Uterus (tissue), 4 donors: ENCODE results near the gene UNC45B. TPM values are rescaled to one million over a fixed set of nuclear protein-coding genes. Genes with fewer than 3 reads are reported as not detected.
"Not testable (repeated sequence)": the region's sequence is repeated elsewhere in the genome, so short reads cannot be mapped to it uniquely, and the experiment has no call there.

ENCODE experiments used
- DNase-seq, 2 donors: peaks; one replicate each; pipeline ENCODE4 v3.0.0-alpha.2; 2019 to 2020
- H3K27ac ChIP-seq, 2 donors: fragments of 200-600 bp; sonication (generic); 1 replicate in 1 of 2; 2 replicates in 1 of 2; pipeline ENCODE4 v1.5.1; 2016 to 2018
- H3K27me3 ChIP-seq, 2 donors: fragments of 200-600 bp; sonication (generic); one replicate each; pipeline ENCODE4 v1.5.1; 2018 to 2019; ENCODE audit warnings: control low read depth in 1 of 2
- H3K36me3 ChIP-seq, 2 donors: fragments of 200-600 bp; sonication (generic); one replicate each; pipeline ENCODE4 v1.5.1; 2019; ENCODE audit warnings: control low read depth in 1 of 2
- H3K4me1 ChIP-seq, 2 donors: fragments of 200-600 bp; sonication (generic); one replicate each; pipeline ENCODE4 v1.5.1; 2018 to 2019; ENCODE audit warnings: control low read depth in 1 of 2
- H3K4me3 ChIP-seq, 2 donors: fragments of 200-600 bp; sonication (generic); 1 replicate in 1 of 2; 2 replicates in 1 of 2; pipeline ENCODE4 v1.5.1; 2018 to 2019; ENCODE audit warnings: mild to moderate bottlenecking in 1 of 2
- H3K9me3 ChIP-seq, 2 donors: fragments of 200-600 bp; sonication (generic); one replicate each; pipeline ENCODE4 v1.5.1; 2019; ENCODE audit warnings: control low read depth in 1 of 2
- POLR2A ChIP-seq, 2 donors: fragments of 450-650 bp; IDR thresholded peaks; one replicate each; pipeline ENCODE4 v1.6.1; 2016; ENCODE audit warnings: antibody characterized with exemption in 2 of 2, mild to moderate bottlenecking in 1 of 2, moderate library complexity in 1 of 2
- intact Hi-C: fragments of 100-400 bp; cut with DNase I; formaldehyde crosslinking; loops from one replicate; pipeline ENCODE4 v1.15.1; 2023; ENCODE audit warnings: low total_unique reads
- total RNA-seq, 4 donors: library from RNA; depleted of rRNA in 3 of 4; stranded (reverse); fragments of >200 nt in 3 of 4; gene quantifications; one replicate each; pipeline versions ENCODE4 v1.1.0 to v1.2.4, GENCODE V29; 2014 to 2023
- TF ChIP-seq, protein P1 (sequence below), 4 experiments: fragments of 200-600 bp in 2 of 4; fragments of 450-650 bp in 2 of 4; sonication (generic) in 2 of 4; IDR thresholded peaks; one replicate each; pipeline ENCODE4 v1.5.1; 2016 to 2019; ENCODE audit warnings: antibody characterized with exemption in 4 of 4, mild to moderate bottlenecking in 2 of 4, moderate library complexity in 1 of 4
- donor health status: DM: yes; HTN: yes; CAD: no.

Gene UNC45B
- total RNA-seq, 4 donors from 2014 or later: 0.21 to 0.55 TPM; not detected in 2

DNA sequence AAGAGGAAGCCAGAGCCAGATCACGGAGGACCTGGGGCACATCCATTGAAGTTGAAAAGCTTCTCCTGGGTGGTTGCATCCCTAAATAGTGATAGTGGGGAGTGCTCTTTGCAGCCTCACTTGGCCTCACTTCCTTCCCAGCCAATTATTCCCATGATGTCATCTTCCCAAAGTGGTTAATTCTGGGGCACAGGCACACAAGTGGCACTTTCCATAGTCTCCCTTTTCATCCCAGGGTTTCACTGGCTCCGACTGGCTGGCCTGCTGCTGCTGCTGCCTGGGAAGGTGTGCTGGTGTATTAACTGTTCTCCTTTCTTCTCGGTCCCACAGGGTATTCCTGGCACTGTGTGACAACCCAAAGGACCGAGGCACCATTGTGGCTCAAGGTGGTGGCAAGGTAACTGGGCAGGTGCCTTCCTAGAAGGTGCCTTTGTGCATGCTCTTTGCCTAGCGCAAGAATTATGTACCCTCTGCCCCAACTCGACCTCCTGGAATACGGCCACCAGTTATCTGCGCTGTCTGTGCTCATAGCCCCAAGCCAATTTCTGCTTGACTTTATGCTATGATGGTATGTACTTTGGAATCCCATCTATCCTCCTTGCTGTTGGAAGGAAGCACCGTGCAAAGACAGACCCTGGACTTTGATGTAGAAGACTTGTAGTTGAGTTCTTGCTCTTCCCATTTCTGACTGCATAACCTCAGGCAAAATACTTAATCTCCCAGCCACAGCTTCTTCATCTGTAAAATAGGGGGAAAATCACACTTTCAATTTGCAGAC lies 28.2 kb downstream of the UNC45B start:
- intact Hi-C loops: no loop called here
- Histone ChIP-seq H3K27me3 (no peaks in the 10 kb centered on the region), H3K4me1 (no peaks in the 10 kb centered on the region), H3K9me3 (no peaks in the 10 kb centered on the region), H3K36me3 (no peaks in the 10 kb centered on the region), H3K4me3 (no peak overlapping the region), H3K27ac (no peak overlapping the region)
- TF ChIP-seq POLR2A (IDR thresholded peaks at IDR 0.05): no peak
- TF ChIP-seq, protein P1, sequence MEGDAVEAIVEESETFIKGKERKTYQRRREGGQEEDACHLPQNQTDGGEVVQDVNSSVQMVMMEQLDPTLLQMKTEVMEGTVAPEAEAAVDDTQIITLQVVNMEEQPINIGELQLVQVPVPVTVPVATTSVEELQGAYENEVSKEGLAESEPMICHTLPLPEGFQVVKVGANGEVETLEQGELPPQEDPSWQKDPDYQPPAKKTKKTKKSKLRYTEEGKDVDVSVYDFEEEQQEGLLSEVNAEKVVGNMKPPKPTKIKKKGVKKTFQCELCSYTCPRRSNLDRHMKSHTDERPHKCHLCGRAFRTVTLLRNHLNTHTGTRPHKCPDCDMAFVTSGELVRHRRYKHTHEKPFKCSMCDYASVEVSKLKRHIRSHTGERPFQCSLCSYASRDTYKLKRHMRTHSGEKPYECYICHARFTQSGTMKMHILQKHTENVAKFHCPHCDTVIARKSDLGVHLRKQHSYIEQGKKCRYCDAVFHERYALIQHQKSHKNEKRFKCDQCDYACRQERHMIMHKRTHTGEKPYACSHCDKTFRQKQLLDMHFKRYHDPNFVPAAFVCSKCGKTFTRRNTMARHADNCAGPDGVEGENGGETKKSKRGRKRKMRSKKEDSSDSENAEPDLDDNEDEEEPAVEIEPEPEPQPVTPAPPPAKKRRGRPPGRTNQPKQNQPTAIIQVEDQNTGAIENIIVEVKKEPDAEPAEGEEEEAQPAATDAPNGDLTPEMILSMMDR (IDR thresholded peaks at IDR 0.05): no peak
- no peak for DNase-seq

DNA sequence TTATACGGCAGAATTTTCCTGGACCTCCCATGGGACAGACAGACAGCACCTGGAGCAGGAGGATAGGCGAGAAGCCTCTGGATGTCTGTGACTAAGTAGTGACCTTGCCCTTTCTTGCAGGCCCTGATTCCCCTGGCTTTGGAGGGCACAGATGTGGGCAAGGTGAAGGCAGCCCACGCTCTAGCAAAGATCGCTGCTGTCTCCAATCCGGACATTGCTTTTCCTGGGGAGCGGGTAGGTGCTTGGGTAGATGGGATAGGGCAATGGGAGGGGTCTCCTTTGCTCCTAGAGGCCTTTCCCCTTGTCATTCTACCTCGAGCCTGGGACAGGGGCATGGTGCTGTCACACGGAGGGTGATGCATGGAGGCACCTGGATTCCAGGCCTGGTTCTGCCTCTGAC lies 29.3 kb downstream of the UNC45B start:
- intact Hi-C loops: no loop called here
- TF ChIP-seq POLR2A (IDR thresholded peaks at IDR 0.05): no peak
- TF ChIP-seq, protein P1 (IDR thresholded peaks at IDR 0.05): no peak
- Histone ChIP-seq H3K27ac (no peak overlapping the region), H3K27me3 (no peaks in the 10 kb centered on the region), H3K36me3 (no peaks in the 10 kb centered on the region), H3K4me1 (no peaks in the 10 kb centered on the region), H3K9me3 (no peaks in the 10 kb centered on the region), H3K4me3 (no peak overlapping the region)
- no peak for DNase-seq

DNA sequence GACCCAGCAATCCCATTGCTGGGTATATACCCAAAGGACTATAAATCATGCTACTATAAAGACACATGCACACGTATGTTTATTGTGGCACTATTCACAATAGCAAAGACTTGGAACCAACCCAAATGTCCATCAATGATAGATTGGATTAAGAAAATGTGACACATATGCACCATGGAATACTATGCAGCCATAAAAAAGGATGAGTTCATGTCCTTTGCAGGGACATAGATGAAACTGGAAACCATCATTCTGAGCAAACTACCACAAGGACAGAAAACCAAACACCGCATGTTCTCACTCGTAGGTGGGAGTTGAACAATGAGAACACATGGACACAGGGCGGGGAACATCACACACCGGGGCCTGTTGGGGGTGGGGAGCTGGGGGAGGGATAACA lies 31.8 kb downstream of the UNC45B start:
- intact Hi-C loops, H3K4me1 ChIP-seq, H3K27ac ChIP-seq, H3K36me3 ChIP-seq, H3K27me3 ChIP-seq, H3K4me3 ChIP-seq, DNase-seq, H3K9me3 ChIP-seq: not testable (repeated sequence)

DNA sequence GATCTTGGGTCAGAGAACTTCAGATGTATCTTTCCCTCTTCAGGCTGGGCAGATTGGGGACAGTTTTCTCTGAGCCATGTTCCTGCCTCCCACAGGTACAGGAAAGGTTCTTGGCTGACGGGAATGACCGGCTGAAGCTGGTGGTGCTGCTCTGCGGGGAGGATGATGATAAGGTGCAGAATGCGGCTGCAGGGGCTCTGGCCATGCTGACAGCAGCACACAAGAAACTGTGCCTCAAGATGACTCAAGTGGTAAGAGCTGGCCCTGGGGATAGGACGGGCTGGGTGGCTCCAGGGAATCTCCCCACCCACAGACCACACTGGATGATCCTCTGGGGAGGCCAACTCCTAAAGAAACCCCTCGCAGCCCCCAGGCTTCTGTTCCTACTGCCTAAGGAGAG lies 35.7 kb downstream of the UNC45B start:
- Histone ChIP-seq H3K27me3 (no peaks in the 10 kb centered on the region), H3K36me3 (no peaks in the 10 kb centered on the region), H3K9me3 (no peaks in the 10 kb centered on the region), H3K4me1 (no peaks in the 10 kb centered on the region), H3K4me3 (no peak overlapping the region), H3K27ac (no peak overlapping the region)
- intact Hi-C loops: no loop called here
- TF ChIP-seq, protein P1 (IDR thresholded peaks at IDR 0.05): no peak
- no peak for TF ChIP-seq POLR2A (IDR thresholded peaks at IDR 0.05)
- DNase-seq: no peak

DNA sequence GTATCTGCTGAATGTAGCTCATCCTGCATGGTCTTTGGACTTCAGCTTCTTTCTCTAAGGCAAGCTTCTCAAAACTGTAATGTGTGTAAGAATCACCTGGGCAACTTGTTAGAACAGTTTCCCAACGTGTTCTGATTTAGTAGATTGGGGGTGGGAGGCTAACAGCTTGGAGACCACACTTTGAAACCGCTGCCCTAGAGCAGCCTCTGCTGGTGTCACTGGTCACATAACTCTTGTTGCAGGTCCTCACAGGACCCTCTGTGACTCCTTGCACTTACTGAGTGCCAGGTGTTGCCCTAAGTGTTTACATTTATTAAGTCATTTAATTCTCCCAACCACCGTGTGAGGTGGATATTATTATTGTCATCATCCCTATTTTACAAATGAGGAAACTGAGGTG lies 36.7 kb downstream of the UNC45B start:
- DNase-seq: no peak
- TF ChIP-seq, protein P1 (IDR thresholded peaks at IDR 0.05): no peak
- TF ChIP-seq POLR2A (IDR thresholded peaks at IDR 0.05): no peak
- Histone ChIP-seq H3K4me1 (no peaks in the 10 kb centered on the region), H3K9me3 (no peaks in the 10 kb centered on the region), H3K36me3 (no peaks in the 10 kb centered on the region), H3K27me3 (no peaks in the 10 kb centered on the region), H3K4me3 (no peak overlapping the region), H3K27ac (no peak overlapping the region)
- intact Hi-C loops: no loop called here
